ENCODE measurements around the gene MAST3. TPM values are rescaled to one million over a fixed set of nuclear protein-coding genes. Genes with fewer than 3 reads are reported as not detected.

The MAST3 gene
- total and polyA plus RNA-seq, 2 of the 13 experiments (the other 11 are each of a cell fraction or from before 2014, with no cell fraction given) = 4.1 to 4.6 TPM

DNA sequence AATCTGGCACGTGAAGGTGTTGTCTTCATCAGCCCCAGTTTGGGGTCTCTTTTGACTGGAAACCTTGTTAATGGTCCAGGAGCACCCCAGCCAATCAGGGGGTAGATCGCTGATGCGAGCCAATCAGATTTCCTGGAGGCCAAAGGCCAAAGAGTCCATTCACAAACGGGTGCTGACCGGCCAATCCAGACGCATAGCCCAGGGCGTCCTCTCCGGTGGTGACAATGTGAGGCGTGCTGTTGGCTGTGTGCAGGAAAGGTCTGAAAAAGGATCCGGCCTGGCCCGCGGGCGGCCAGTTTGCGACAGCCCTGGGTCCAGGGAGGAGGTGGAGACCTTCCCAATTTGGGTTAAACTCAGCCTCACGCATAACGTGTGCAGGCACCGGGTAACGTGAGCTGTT is 3.1 kb downstream of the MAST3 start (continued):
- no peak for TF ChIP-seq THRA (CRISPR knock-in tag; IDR thresholded peaks at IDR 0.05; ENCODE audit: borderline replicate concordance)
- no peak for TF ChIP-seq ZNF3 (CRISPR knock-in tag; IDR thresholded peaks at IDR 0.05)
- no peak for TF ChIP-seq PLSCR1 (CRISPR knock-in tag; IDR thresholded peaks at IDR 0.05; ENCODE audit: borderline replicate concordance)
- TF ChIP-seq NFE2L1 (CRISPR knock-in tag; IDR thresholded peaks at IDR 0.05; ENCODE audit: borderline replicate concordance) = no peak
- no peak for TF ChIP-seq ATF7-NPFF (CRISPR knock-in tag; IDR thresholded peaks at IDR 0.05; ENCODE audit: low read depth)
- no peak for TF ChIP-seq KDM5A (IDR thresholded peaks at IDR 0.05; ENCODE audit: borderline replicate concordance, low read length)
- TF ChIP-seq ZNF10 (CRISPR knock-in tag; IDR thresholded peaks at IDR 0.05; ENCODE audit: borderline replicate concordance, low read depth) = no peak
- TF ChIP-seq STAT5B (CRISPR knock-in tag; IDR thresholded peaks at IDR 0.05) = no peak
- TF ChIP-seq PITX1 (CRISPR knock-in tag; IDR thresholded peaks at IDR 0.05) = 0 out of 2 replicates have a peak, but pooled peaks have one; percentile 43
- TF ChIP-seq ZBTB40 (IDR thresholded peaks at IDR 0.05) = no peak
- TF ChIP-seq ZBTB40 (CRISPR knock-in tag; IDR thresholded peaks at IDR 0.05) = no peak
- TF ChIP-seq, protein P1, sequence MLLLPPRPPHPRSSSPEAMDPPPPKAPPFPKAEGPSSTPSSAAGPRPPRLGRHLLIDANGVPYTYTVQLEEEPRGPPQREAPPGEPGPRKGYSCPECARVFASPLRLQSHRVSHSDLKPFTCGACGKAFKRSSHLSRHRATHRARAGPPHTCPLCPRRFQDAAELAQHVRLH (CRISPR knock-in tag; IDR thresholded peaks at IDR 0.05; ENCODE audit: borderline replicate concordance, low read depth) = no peak; the same call in 1 of the 2 replicates
- no peak for TF ChIP-seq SMAD1 (CRISPR knock-in tag; IDR thresholded peaks at IDR 0.05; ENCODE audit: borderline replicate concordance, low read depth)
- TF ChIP-seq ZMYM4 (CRISPR knock-in tag; IDR thresholded peaks at IDR 0.05) = peak; percentile 56; the same call in 1 of the 2 replicates
- TF ChIP-seq GLI4 (CRISPR knock-in tag; IDR thresholded peaks at IDR 0.05; ENCODE audit: borderline replicate concordance) = no peak
- TF ChIP-seq ZNF597 (CRISPR knock-in tag; IDR thresholded peaks at IDR 0.05) = no peak
- TF ChIP-seq THAP11 (CRISPR knock-in tag; IDR thresholded peaks at IDR 0.05) = 0 out of 2 replicates have a peak, but pooled peaks have one; percentile 35
- peak; percentile 18; the same call in 1 of the 2 replicates for TF ChIP-seq YEATS2 (CRISPR knock-in tag; IDR thresholded peaks at IDR 0.05; ENCODE audit: borderline replicate concordance)

All from HepG2 (cell line).